A673 (cell line): ENCODE results near the gene SRP9.

Experiments
- CTCF ChIP-seq: fragments of 300-800, 200-600 bp; sonication (generic); conservative IDR thresholded peaks from 2 replicates; pipeline ENCODE4 v1.5.1; 2017; ENCODE audit warnings: low read depth, mild to moderate bottlenecking, antibody characterized with exemption, low read length, moderate library complexity, mixed read lengths
- EZH2 ChIP-seq: fragments of 200-600 bp; sonication (generic); IDR thresholded peaks from 2 replicates; pipeline ENCODE4 v1.6.1; 2017; ENCODE audit warnings: borderline replicate concordance, low read depth, mild to moderate bottlenecking, mixed read lengths, antibody characterized with exemption, low read length; ENCODE audit not compliant: poor library complexity, severe bottlenecking

GRCh38 chr1:225766967-225767633, 10.5 kb upstream of the SRP9 start:
- TF ChIP-seq CTCF, result no peak
- TF ChIP-seq EZH2, result no peak
